ES-I3 (cell line): ENCODE measurements around the gene TMEM119.
"Not testable (repeated sequence)": the region's sequence is repeated elsewhere in the genome, so short reads cannot be mapped to it uniquely, and the experiment has no call there.

Experiments used
- H3K36me3 ChIP-seq: 2 replicates; pipeline ENCODE4 v1.6.1; 2013; ENCODE audit warnings: mild to moderate bottlenecking, low read length, control low read depth, moderate library complexity; ENCODE audit not compliant: insufficient read depth
- H3K4me1 ChIP-seq: 2 replicates; pipeline ENCODE4 v1.6.1; 2013; ENCODE audit warnings: mild to moderate bottlenecking, control low read depth, low read length; ENCODE audit not compliant: insufficient read depth
- H3K9ac ChIP-seq: 2 replicates; pipeline ENCODE4 v1.6.1; 2013; ENCODE audit warnings: low read depth, mild to moderate bottlenecking, low read length, moderate library complexity
- H3K9me3 ChIP-seq: 2 replicates; pipeline ENCODE4 v1.6.1; 2013; ENCODE audit warnings: mild to moderate bottlenecking, low read length, moderate library complexity; ENCODE audit not compliant: control insufficient read depth, insufficient read depth

Gene TMEM119

DNA sequence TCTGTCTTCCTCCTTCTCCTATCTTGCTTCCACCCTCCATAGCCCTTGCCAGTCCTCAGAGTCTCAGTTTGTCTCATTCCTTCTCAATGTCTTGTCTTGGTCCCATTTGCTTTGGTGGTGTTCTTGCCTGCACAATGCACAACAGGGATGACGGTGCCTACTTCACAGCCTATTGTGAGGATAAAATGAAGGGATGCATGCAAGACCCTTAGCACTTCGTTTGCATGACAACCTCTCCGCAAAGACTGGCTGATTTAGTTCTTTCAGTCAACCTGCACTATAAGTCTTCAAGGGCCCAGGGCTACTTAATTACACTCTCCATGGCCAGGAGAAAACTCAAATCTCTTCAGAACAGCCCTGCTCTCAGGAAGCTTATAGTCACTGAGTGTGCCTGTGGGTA, 27.3 kb upstream of the TMEM119 start:
- Histone ChIP-seq H3K4me1 (peaks cover 29% of the 10 kb centered on the region), H3K9me3 (no peaks in the 10 kb centered on the region), H3K9ac (no peak overlapping the region), H3K36me3 (no peaks in the 10 kb centered on the region)

DNA sequence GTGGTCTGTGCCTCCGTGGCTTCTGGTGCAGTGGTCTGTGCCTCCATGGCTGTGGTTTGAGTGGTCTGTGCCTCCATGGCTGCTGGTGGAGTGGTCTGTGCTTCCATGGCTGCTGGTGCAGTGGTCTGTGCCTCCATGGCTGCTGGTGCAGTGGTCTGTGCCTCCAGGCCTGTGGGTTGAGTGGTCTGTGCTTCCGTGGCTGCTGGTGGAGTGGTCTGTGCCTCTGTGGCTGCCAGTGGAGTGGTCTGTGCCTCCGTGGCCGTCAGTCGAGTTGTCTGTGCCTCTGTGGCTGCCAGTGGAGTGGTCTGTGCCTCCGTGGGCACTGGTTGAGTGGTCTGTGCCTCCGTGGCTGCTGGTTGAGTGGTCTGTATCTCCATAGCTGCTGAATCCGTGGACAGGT, 25.7 kb upstream of the TMEM119 start:
- Histone ChIP-seq H3K36me3 (no peaks in the 10 kb centered on the region), H3K9ac (no peak overlapping the region)

DNA sequence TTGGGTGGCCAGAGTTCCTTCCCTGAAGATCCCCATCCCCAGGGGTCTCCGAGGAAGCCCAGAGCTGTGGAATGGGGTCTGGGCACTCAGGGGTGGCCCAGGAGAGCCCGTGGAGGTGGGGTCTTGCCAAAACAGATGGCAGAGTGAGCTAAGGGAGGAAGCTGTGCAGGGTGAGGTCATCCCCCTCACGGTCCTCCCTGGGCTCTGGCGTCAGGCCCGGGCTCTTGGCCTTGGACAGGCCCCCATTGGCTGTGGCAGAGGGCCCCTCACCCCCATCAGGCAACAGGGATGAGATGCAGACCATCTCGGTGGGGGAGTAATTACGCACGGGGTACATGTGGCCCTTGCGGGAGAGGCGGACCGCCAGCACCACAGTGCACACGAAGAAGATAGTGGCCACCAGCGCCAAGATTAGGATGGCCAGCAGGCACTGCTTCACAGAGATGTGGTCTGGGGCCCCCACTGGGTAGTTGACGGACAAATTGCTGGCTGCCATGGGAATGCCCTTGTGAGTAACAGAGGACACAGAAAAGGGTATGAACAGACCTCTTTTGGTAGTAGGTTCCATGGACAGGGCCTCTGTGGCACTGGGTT, 25.1 kb upstream of the TMEM119 start:
- Histone ChIP-seq H3K9ac (no peak overlapping the region), H3K4me1 (peaks cover 19% of the 10 kb centered on the region; the same call in 1 of the 2 replicates), H3K36me3 (no peaks in the 10 kb centered on the region), H3K9me3 (no peaks in the 10 kb centered on the region)

More for the DNA sequence above, 25.7 kb upstream of the TMEM119 start:
- Histone ChIP-seq H3K9me3 (no peaks in the 10 kb centered on the region), H3K4me1 (peaks cover 20% of the 10 kb centered on the region)

DNA sequence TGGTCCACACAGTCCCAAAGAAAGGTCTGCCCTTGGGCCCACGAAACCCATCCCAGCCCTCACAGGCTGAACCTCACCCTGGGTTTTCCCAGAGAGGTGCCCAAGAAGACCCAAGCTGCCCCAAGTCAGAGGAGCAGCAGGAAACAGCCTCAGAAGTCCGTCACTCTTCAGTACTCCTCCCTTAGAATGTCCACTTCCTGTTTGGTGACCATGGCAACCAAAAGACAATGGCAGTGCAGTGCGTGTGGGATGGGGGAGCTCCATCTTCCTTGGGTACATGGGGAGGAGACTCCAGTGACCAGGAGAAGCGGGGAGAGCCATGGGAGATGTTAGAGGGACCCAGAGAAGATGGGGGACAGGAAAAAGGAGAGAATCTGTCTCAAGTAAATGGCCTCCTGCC, 24.5 kb upstream of the TMEM119 start:
- H3K36me3 ChIP-seq: no peaks in the 10 kb centered on the region
- peaks cover 19% of the 10 kb centered on the region; the same call in 1 of the 2 replicates for H3K4me1 ChIP-seq
- no peak overlapping the region for H3K9ac ChIP-seq
- no peaks in the 10 kb centered on the region for H3K9me3 ChIP-seq

DNA sequence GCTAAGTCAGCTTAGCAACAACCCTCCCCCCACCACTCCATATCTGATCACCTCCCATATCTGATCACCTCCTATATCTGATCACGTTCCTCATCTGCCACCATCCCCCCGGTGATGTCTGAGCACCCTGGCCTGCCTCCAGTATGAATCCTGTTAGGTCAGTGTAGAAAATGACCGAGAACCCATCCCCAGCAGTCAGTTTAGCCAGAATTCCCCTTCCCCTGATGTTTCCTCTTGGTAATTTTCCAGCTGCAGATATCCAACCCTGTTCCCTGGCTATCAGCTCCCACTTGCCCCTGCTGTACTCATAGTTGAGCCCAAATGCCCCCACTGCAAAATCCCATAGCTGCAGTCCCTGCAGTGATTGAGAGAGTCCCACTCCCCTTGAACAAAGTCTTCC, 23.3 kb upstream of the TMEM119 start:
- Histone ChIP-seq H3K9me3 (no peaks in the 10 kb centered on the region), H3K9ac (no peak overlapping the region), H3K4me1 (peaks cover 19% of the 10 kb centered on the region; the same call in 1 of the 2 replicates), H3K36me3 (no peaks in the 10 kb centered on the region)

DNA sequence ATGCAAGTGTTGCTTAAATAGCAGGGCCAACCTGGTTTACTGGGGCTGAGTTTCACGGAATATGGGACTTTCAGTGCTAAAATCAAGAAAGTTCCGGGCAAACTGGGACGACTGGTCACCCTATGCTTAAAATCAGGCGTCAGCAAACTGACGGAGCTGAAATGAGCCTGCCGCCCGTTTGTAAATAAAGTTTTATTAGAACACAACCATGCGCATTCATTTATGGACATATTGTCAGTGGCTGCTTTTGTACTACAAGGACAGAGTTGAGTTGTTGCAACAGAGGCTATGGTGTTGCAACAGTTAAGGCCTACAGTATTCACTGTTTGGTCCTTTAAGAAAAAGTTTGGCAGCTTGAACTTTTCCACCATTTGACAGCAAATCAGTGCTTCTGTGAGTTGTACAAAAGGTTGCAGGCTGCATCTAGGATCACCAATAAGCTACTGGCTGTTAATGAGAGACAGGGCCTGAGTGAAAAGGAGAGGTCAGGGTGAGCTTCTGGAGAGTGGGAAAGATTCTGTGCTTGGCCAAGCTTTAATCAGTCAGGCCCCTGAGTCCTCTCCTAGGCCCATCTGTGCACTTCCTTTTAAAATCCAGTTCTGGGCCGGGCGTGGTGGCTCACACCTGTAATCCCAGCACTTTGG, 22.5 kb upstream of the TMEM119 start:
- no peaks in the 10 kb centered on the region for H3K9me3 ChIP-seq
- H3K36me3 ChIP-seq: no peaks in the 10 kb centered on the region
- H3K9ac ChIP-seq: no peak overlapping the region

DNA sequence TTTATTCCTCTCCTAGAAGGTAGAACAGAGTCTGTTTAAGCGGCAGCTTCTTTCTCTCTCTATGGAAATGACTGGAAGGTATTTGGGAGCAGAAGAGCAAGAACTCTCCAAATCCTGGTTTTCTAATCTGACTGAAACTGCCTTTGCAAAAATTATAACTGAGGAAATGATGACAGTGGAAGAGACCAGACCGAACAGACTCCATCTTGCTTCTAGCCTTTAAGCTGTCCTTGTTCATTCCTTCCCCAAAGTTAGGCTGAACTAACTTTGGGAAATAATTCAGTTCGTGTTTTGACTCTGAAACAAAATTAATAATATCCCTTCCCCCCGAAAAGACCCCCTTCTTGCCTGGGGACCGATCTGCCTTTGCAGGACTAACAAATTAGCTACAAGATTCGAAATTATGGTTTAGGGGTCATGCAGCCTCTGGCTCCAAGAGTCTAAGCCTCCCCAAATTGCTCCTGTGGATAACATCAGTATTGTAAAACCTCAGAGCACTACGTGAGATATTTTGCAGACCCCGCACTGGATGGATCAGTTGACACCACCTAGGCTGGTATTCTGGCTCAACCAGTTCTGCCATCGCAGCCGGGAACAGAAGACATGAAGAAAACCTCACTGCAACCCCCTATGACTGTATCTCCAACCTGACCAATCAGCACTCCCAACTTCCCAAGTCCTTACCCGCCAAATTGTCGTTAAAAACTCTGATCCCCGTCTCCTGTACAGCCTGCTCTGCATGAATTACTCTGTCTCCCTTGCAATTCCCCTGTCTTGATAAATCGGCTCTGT, 21.7 kb upstream of the TMEM119 start:
- Histone ChIP-seq H3K4me1 (peaks cover 13% of the 10 kb centered on the region; the same call in 1 of the 2 replicates), H3K9ac (no peak overlapping the region), H3K36me3 (no peaks in the 10 kb centered on the region), H3K9me3 (no peaks in the 10 kb centered on the region)

More for the DNA sequence above, 22.5 kb upstream of the TMEM119 start:
- H3K4me1 ChIP-seq: peaks cover 13% of the 10 kb centered on the region; the same call in 1 of the 2 replicates

DNA sequence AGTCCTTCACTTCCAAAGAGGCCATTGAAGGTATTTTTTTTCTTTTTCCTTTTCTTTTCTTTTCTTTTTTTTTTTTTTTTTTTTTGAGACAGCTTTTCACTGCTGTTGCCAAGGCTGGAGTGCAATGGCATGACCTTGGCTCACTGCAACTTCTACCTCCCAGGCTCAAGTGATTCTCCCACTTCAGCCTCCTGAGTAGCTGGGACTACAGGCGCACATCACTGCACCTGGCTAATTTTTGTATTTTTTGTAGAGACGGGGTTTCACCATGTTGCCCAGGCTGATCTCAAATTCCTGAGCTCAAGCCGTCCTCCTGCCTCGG, 21.0 kb upstream of the TMEM119 start:
- H3K4me1 ChIP-seq: peaks cover 13% of the 10 kb centered on the region; the same call in 1 of the 2 replicates
- H3K36me3 ChIP-seq, H3K9ac ChIP-seq, H3K9me3 ChIP-seq: not testable (repeated sequence)

DNA sequence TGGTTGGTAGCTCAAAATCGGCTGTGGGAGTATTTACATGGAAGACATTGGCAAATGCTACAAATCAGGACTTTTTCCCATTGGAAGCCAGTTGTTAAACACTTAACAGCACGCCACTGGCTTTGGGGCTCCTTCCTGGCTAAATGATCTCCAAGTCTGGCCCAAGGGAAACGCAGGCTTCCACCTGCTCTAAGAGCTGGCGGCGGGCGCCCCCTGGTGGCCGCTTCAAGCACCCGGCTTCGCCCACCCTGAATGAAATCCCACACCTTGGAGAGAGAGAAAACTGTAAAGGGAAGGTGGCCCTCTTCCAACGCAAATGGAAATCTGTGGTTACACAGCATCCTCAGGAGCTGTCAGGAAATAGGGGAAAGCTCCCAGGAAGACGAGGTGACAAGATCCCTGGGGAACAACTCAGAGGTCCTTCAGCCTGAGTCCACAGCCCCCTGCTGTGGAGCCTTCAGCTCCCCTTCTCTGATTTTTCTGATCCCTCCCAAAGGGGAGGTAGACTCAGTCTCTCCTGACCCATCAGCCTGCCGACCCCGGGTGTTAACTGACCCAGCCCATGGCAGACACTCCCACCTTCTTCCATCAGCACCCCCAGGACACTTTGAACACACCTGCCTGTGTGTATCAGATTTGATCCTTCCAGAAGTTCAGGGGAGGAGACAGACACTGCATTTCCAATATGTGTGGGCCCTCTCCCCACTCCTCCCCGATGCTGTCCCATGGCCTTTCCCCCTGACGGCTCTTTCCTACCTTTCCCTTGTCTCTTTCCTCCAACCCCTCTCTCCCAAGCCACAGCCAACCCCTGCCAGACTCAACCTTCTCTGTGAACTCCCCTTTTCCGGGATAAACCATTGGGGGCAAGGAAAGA, 20.4 kb upstream of the TMEM119 start:
- H3K9ac ChIP-seq: no peak overlapping the region

DNA sequence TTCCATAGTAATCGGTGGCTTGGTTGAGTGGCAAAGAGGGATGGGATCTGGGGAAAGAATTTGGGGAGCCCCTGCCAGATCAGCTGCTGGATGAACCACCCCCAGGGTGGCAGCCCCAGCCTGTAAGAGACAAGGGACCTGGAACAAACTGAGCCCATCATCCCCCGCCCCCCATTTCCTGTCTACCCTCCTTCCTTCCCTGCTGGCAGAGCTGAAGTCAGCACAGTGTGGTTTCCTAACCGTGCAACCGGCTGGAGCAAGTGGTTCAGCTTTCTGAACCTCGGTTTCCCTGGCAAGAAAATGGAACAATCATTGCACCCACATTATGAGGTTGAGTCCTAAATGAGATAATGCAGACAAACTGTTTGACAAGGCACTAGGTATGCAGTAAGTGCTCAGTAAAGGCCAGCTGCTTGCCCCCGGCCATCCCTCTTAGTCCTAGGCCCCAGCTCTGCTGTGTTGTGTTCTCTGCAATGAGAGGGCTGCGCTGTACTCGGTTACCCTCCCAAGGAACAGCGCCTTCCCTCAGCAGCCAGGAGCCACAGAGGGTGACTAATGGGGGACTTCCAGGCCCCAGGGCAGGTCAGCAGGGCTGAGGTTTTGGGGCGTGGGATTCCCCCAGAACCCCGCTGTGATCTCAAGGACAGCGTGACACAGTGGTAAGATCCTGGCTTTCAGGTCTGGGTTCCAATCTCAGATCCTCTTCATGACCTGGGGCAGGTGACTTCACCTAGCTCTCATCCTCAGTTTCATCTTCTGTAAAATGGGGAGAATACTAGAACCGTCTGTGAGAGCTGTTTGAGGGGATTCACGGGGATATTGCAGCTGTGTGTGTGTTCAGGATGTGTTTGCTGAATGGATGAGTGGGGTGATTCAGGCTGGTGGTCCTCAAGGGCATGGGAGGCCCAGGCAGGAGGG, 19.3 kb upstream of the TMEM119 start:
- Histone ChIP-seq H3K4me1 (peaks cover 15% of the 10 kb centered on the region; the same call in 1 of the 2 replicates), H3K9ac (no peak overlapping the region), H3K9me3 (no peaks in the 10 kb centered on the region), H3K36me3 (no peaks in the 10 kb centered on the region)

More for the DNA sequence above, 20.4 kb upstream of the TMEM119 start:
- peaks cover 17% of the 10 kb centered on the region; the same call in 1 of the 2 replicates for H3K4me1 ChIP-seq
- no peaks in the 10 kb centered on the region for H3K9me3 ChIP-seq
- no peaks in the 10 kb centered on the region for H3K36me3 ChIP-seq

DNA sequence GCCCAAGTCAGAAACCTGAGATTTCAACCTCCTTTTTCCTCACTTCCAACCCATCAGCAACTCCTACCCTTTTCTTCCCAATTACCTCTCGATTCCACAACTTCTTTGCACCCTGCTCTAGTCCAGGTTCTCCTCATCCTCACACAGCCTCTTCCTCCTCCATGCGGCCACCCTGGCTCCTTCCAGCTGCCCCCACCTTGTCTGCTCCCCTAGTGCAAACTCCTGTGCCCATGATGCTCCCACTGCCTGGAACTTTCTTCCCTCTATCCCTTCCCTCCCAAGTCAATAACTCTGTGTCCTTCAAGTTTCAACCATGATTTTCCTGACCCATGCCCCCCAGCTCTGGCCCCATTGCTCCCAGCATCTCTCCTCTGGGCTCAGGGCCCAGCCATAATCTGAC, 18.5 kb upstream of the TMEM119 start:
- Histone ChIP-seq H3K4me1 (peaks cover 13% of the 10 kb centered on the region; the same call in 1 of the 2 replicates), H3K9ac (no peak overlapping the region), H3K9me3 (no peaks in the 10 kb centered on the region), H3K36me3 (no peaks in the 10 kb centered on the region)

DNA sequence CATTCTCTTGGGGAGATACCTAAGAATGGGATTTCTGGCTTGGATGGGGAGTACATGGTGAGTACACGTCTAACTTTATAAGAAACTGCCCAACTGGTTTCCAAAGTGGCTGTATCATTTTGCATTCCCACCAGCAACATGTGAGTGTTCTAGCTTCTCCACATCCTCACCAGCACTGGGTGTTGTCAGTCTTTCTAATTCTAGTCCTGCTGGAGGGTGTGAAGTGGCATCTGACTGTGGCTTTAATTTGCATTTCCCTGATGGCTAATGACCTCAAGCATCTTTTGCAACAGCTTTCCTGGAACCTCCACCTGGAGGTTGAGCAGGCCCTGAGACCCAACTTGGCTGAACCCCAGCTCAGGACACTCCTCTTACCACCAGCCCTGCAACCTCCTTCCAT, 18.0 kb upstream of the TMEM119 start:
- H3K9ac ChIP-seq: no peak overlapping the region
- peaks cover 13% of the 10 kb centered on the region; the same call in 1 of the 2 replicates for H3K4me1 ChIP-seq
- no peaks in the 10 kb centered on the region for H3K9me3 ChIP-seq
- no peaks in the 10 kb centered on the region for H3K36me3 ChIP-seq

DNA sequence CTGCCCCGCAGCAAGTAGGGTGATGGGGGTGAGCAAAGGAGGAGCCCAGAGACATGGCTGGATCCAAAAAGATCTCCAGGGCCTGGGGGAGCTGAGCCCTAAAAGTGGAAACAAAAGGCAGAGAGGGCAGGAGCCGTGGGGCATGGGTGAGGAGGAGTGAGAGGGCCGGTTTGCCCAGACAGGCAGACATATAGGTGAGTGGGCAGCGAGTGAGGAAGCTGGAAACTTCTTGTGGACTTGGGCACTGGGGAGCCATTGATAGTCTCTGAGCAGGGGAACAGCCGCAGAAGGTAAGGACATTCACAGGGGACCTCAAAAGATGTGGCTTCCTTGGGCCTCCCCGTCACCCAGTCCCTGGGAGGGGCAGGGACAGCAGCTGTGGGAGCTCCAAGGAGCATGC, 16.8 kb upstream of the TMEM119 start:
- no peaks in the 10 kb centered on the region for H3K36me3 ChIP-seq
- H3K4me1 ChIP-seq: peaks cover 13% of the 10 kb centered on the region; the same call in 1 of the 2 replicates
- no peak overlapping the region for H3K9ac ChIP-seq
- no peaks in the 10 kb centered on the region for H3K9me3 ChIP-seq
